Peyer's patch (tissue), 4 donors: ENCODE results near the gene ZNF106.

Experiments
- POLR2A ChIP-seq, 2 donors: fragments of 450-650 bp; IDR thresholded peaks; one replicate each; pipeline ENCODE4 v1.5.1; 2017; ENCODE audit warnings: antibody characterized with exemption in 2 of 2, mild to moderate bottlenecking in 2 of 2, moderate library complexity in 2 of 2
- TF ChIP-seq, protein P1 (sequence below), 6 experiments: fragments of 450-650 bp in 4 of 6; fragments of 200-600 bp in 2 of 6; sonication (generic) in 1 of 6; IDR thresholded peaks; one replicate each; pipeline ENCODE4 v1.5.1; 2017 to 2019; ENCODE audit warnings: antibody characterized with exemption in 6 of 6, mild to moderate bottlenecking in 3 of 6, moderate library complexity in 1 of 6

DNA sequence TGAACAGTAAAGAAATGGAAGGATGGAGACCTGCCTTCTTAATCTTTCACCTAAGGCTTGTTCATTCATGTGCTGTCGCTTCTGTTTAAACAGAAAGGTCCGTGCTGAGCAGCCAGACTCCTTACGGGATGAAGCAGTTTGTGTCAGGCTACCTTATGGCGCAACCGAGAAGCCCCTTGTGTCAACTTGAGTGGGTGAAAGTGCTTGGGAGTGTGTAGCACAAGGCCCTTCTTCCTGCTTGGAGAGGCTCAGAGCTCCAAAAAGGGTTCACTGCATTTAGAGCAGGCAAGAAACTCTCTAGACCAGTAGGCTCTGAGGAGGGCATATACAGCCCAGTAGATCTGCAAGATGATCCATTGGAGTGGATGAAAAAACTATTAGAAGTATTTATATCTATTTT is 115.7 kb downstream of the ZNF106 start:
- TF ChIP-seq, protein P1, sequence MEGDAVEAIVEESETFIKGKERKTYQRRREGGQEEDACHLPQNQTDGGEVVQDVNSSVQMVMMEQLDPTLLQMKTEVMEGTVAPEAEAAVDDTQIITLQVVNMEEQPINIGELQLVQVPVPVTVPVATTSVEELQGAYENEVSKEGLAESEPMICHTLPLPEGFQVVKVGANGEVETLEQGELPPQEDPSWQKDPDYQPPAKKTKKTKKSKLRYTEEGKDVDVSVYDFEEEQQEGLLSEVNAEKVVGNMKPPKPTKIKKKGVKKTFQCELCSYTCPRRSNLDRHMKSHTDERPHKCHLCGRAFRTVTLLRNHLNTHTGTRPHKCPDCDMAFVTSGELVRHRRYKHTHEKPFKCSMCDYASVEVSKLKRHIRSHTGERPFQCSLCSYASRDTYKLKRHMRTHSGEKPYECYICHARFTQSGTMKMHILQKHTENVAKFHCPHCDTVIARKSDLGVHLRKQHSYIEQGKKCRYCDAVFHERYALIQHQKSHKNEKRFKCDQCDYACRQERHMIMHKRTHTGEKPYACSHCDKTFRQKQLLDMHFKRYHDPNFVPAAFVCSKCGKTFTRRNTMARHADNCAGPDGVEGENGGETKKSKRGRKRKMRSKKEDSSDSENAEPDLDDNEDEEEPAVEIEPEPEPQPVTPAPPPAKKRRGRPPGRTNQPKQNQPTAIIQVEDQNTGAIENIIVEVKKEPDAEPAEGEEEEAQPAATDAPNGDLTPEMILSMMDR (IDR thresholded peaks at IDR 0.05) = no peak
- TF ChIP-seq POLR2A (IDR thresholded peaks at IDR 0.05) = no peak
